ENCODE results near the gene PDCD1.

PDCD1 gene

GRCh38 chr2:241895427-241895711, 36.7 kb upstream of the PDCD1 start:
- no peak for DNase-seq

DNA sequence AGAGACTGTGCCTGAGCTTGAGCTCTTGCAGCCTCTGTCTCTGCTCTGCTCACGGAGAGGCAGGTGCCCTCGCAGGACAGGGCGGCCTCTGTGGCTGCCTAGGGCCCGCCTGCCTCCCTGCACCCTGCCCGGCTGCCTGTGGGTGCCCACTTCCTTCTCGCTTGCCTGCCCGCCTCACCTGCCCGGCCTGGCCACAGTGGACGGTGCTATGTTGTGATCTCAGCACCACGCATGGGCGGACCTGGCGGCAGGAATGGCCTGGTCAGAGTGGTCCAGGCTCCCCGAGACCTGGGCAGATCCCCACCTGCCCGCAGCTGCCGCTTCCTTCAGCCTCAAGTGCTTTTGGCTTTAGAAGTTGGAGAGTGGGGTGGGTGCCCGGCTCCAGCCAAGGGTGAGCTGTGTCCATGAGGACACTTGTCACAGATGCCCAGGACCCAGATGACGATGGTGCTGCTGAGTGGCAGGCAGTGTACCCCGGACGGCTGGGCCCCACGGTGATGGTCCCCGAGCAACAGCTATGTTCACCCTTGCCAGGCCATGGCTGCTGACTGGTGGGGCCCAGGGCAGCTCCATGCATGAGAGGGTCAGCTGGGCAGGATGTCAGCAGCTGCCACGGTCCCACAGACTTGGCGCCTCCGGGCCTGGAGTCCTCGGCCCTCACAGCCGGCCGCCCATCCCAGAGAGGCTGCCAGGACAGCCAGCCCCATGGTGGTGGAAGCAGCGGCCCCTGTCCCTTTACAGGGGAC, 36.2 kb upstream of the PDCD1 start:
- DNase-seq: no peak

DNA sequence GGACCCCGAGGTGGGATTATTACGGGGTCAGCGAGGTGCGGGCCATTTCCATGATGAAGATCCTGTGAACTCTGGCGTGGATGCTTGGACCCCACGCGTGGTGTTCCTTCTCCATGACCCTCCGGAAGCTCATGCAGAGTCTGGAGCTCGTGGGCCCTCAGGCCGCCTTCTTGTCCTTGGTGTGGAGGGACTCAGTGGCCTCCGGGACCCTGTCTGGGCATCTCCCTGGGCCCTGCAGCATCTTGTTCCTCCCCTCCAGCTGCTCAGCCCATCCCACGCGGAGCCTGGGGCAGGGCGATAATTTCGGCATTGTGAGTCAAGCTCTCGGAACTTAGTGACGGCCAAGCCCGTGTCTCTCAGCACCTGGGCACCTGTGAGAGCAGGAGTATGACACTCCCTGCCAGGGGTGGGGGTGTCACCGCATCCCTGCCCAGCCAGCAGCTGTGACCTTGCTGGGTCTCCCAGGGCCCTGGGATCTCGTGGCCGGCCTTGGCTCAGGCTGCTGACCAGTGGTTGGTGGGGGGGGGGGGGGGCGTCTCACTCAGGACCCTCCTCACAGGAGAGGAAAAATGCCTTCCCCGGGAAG, 35.5 kb upstream of the PDCD1 start:
- DNase-seq: no peak

- no peak for DNase-seq
These were observed 34.6 kb upstream of the PDCD1 start for GRCh38 chr2:241893265-241893664.

- DNase-seq: peak; percentile 66
These were observed 33.8 kb upstream of the PDCD1 start for GRCh38 chr2:241892299-241893137.

- DNase-seq: no peak
These were observed 33.2 kb upstream of the PDCD1 start for GRCh38 chr2:241891988-241892298.

- DNase-seq: no peak
These were observed 32.8 kb upstream of the PDCD1 start for GRCh38 chr2:241891315-241891987.

- no peak for DNase-seq
These were observed 32.0 kb upstream of the PDCD1 start for GRCh38 chr2:241890524-241891235.

DNA sequence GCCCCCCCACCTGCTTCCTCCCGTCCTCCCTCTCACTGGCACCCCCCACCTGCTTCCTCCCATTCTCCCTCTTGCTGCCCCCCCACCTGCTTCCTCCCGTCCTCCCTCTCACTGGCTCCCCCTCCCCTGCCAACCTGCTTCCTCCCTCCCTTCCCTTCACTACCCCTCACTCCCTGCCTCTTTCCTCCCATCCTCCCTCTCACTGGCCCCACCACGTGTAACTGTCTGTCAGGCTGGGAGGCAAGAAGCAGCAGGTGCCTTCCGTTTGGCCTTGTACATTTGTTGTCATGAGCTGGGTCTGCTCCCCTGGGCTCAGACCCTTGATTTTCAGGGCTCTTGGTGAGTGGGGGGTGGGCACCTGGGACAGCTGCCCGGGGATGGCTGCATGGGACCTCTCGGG, 29.9 kb upstream of the PDCD1 start:
- no peak for DNase-seq

DNA sequence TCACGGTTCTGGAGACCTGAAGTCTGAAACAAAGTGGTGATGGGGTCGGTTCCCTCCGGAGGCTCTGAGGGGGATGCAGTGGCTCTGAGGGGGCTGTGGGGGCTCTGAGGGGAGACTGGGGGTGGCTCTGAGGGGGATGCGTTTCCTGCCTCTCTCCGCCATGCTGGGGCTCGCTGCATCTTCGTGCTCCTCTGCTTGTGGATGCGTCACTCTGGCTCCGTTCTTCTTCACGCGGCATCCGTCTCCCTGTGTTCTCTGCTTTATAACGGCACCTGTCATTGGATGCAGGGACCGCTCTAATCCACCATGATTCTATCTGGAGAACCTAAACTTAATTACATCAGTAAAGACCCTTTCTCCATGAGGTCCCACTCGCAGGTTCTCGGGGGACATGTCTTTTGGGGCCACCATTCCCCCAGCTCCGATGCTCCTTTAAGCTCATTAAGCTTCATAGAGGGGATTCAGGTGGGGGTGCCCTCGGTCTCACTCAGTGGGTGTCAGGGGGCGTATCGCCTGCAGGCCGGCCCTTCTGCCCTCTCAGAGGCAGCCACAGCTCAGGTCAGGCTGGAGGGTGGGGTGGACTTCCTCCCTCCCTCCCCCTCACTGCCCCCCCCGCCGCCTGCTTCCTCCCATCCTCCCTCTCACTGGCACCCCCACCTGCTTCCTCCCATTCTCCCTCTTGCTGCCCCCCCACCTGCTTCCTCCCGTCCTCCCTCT, 29.3 kb upstream of the PDCD1 start:
- DNase-seq: no peak

- DNase-seq: no peak
These were observed 28.2 kb upstream of the PDCD1 start for GRCh38 chr2:241886840-241887447.

DNA sequence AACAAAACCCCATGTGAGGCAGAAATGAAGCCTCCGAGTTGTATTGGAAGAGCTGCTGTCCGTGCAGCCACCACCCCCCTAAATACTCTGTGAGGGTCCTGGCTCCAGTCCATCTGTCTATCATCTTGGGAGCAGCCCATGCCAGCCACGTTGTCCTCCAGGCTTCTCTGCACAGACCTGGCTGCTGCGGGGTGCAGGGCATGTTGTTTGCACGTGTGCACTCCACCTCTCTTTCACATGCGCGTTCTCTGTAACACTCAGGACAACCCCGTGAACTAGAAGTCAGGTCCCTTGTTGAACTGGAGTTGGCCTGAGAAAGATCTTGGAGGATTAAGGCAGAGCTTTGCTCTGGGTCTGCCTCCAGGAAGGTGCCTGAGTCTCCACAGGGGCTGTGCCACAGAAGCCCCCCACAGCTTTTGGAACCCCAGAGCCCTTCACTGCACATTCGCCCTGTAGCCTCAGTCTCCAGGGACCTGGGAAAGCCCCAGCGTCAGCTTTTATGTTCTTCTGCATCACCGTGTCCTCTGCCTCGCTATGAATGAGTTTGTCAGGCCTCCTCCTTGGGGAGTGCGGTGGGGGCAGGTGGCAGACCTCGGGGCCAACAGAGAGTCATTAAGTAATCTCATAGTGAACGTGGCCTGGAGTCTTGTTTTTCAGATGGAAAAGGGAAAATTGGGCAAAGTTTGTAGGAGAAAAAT, 27.4 kb upstream of the PDCD1 start:
- DNase-seq: no peak

DNA sequence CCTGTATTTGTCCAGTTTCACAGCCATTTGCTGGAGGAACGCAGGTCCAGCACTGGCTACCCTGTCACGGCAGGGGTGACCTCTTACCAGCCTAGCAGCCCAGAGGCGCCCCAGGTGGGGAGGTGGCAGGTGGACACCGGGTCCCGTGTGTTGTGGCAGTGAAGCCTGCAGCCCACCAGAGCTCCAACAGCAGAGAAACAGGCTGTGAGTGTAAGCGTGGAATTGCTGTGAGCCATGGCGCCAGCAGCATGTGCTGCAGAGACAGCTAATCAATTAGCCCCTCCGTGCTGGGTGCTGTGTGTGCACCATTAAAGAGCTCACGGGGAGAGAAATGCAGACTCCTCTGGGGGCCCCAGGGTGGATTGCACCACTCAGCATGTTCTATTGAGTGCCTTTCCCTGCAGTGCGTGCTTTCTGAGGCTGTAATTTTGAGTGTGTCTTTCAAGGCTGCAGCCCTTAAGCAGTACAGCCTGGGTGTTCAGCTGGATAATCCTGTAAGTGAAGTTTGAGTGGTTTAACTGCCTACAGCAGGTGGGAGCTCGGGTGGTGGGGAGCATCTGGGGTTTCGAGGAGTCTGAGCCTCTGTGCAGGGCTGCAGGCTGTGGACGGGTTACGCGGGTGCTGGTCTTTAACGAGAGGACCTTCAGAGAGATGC, 26.7 kb upstream of the PDCD1 start:
- DNase-seq: no peak

- no peak for DNase-seq
These were observed 26.2 kb upstream of the PDCD1 start for GRCh38 chr2:241884951-241885290.

GRCh38 chr2:241882091-241882625, 23.5 kb upstream of the PDCD1 start:
- peak; percentile 79 for DNase-seq

GRCh38 chr2:241880311-241881073, 21.8 kb upstream of the PDCD1 start:
- no peak for DNase-seq

- no peak for DNase-seq
These were observed 20.6 kb upstream of the PDCD1 start for GRCh38 chr2:241879326-241879725.

DNA sequence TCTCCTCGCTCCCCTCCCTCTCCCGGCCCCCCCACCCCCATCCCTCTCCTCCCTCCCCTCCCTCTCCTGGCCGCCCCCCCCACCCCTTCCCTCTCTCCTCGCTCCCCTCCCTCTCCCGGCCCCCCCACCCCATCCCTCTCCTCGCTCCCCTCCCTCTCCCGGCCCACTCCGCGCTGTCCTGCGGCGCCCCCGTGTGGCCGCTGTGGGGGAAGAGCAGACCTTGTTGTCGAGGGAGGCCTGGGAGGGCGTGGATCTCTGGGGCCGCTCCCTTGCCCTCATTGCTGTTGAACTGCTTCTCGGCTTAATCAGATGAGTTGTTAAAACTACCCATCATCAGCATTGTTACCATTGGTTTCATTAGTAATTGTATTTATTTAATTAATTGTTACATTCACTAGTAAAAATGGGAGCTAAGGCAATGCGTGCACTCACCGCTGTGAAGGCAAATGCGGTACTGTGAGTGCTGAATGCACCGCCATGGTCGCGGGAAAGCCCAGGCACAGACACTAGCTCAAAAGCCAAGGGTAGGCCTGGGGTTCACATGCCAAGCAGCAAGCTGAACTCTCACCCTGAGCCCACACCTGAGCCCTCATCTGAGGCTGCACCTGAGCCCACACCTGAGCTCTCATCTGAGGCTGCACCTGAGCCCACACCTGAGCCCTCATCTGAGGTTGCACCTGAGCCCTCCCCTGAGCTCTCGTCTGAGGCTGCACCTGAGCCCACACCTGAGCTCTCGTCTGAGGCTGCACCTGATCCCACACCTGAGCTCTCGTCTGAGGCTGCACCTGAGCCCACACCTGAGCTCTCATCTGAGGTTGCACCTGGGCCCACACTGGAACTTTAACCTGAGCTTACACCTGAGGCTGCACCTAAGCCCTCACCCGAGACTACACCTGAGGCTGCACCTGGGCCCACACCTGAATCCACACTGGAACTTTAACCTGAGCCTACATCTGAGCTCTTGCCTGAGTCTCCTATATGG, 19.6 kb upstream of the PDCD1 start:
- peak; percentile 92 for DNase-seq

Measured in hematopoietic multipotent progenitor cell treated with erythropoietin and hydrocortisone succinate and interleukin-3 and kit ligand, for 4 days (in vitro differentiated cells).